ENCODE results near the gene PSMD1.
"Not testable (repeated sequence)": the region's sequence is repeated elsewhere in the genome, so short reads cannot be mapped to it uniquely, and the experiment has no call there.

The PSMD1 gene

GRCh38 chr2:231160701-231161100 is 104.0 kb downstream of the PSMD1 start:
- no peak for DNase-seq (ENCODE audit: low spot score)

GRCh38 chr2:231161252-231161839 is 104.7 kb downstream of the PSMD1 start:
- no peak for DNase-seq (ENCODE audit: low spot score)

- DNase-seq (ENCODE audit: low spot score), result no peak
Measured at GRCh38 chr2:231161877-231162329, 105.2 kb downstream of the PSMD1 start.

GRCh38 chr2:231163011-231163410 is 106.3 kb downstream of the PSMD1 start:
- no peak for DNase-seq (ENCODE audit: low spot score)

GRCh38 chr2:231163414-231164095 is 106.9 kb downstream of the PSMD1 start:
- DNase-seq (ENCODE audit: low spot score), result no peak

- no peak for DNase-seq (ENCODE audit: low spot score)
Measured at GRCh38 chr2:231167745-231168459, 111.2 kb downstream of the PSMD1 start.

- DNase-seq (ENCODE audit: low spot score), result no peak
Measured at GRCh38 chr2:231168460-231169139, 111.9 kb downstream of the PSMD1 start.

GRCh38 chr2:231169488-231169887 is 112.8 kb downstream of the PSMD1 start:
- no peak for DNase-seq (ENCODE audit: low spot score)

- no peak for DNase-seq (ENCODE audit: low spot score)
Measured at GRCh38 chr2:231170055-231170454, 113.4 kb downstream of the PSMD1 start.

- no peak for DNase-seq (ENCODE audit: low spot score)
Measured at GRCh38 chr2:231172025-231172424, 115.4 kb downstream of the PSMD1 start.

- no peak for DNase-seq (ENCODE audit: low spot score)
Measured at GRCh38 chr2:231174211-231174651, 117.6 kb downstream of the PSMD1 start.

GRCh38 chr2:231176066-231176465 is 119.4 kb downstream of the PSMD1 start:
- DNase-seq (ENCODE audit: low spot score), result no peak

GRCh38 chr2:231177156-231178025 is 120.7 kb downstream of the PSMD1 start:
- DNase-seq (ENCODE audit: low spot score), result no peak

- not testable (repeated sequence) for DNase-seq (ENCODE audit: low spot score)
Measured at GRCh38 chr2:231178805-231179204, 122.1 kb downstream of the PSMD1 start.

- peak; percentile 68 for DNase-seq (ENCODE audit: low spot score)
Measured at GRCh38 chr2:231181860-231182512, 125.3 kb downstream of the PSMD1 start.

GRCh38 chr2:231182513-231182899 is 125.8 kb downstream of the PSMD1 start:
- no peak for DNase-seq (ENCODE audit: low spot score)

GRCh38 chr2:231183851-231184250 is 127.2 kb downstream of the PSMD1 start:
- DNase-seq (ENCODE audit: low spot score), result no peak

- DNase-seq (ENCODE audit: low spot score), result no peak
Measured at GRCh38 chr2:231184319-231184718, 127.7 kb downstream of the PSMD1 start.

- no peak for DNase-seq (ENCODE audit: low spot score)
Measured at GRCh38 chr2:231185050-231185725, 128.5 kb downstream of the PSMD1 start.

GRCh38 chr2:231185886-231186285 is 129.2 kb downstream of the PSMD1 start:
- no peak for DNase-seq (ENCODE audit: low spot score)

All from HuH-7 (cell line).